SH-SY5Y (cell line): ENCODE results near the gene NEUROD2.

Experiments
- GATA2 ChIP-seq: IDR thresholded peaks from 2 replicates; pipeline ENCODE4 v1.6.1; 2011; ENCODE audit warnings: mild to moderate bottlenecking, low read depth, low read length
- GATA3 ChIP-seq: IDR thresholded peaks from 2 replicates; pipeline ENCODE4 v1.6.1; 2011; ENCODE audit warnings: low read depth, mild to moderate bottlenecking, low read length, moderate library complexity

GRCh38 chr17:39605492-39606433 lies 2.0 kb downstream of the NEUROD2 start:
- TF ChIP-seq GATA3 (no peak), GATA2 (no peak)
